Activated CD8-positive, alpha-beta memory T cell treated with anti-CD3 and anti-CD28 coated beads for 4 hours (primary cell): Measurements from ENCODE around the gene ENO2.
"Not testable (repeated sequence)": the region's sequence is repeated elsewhere in the genome, so short reads cannot be mapped to it uniquely, and the experiment has no call there.

ENCODE experiments used
- DNase-seq, 2 donors: peaks; one replicate each; pipeline ENCODE4 v3.0.0-alpha.2; 2020; ENCODE audit warnings: low read depth in 2 of 2

ENO2 gene

DNA sequence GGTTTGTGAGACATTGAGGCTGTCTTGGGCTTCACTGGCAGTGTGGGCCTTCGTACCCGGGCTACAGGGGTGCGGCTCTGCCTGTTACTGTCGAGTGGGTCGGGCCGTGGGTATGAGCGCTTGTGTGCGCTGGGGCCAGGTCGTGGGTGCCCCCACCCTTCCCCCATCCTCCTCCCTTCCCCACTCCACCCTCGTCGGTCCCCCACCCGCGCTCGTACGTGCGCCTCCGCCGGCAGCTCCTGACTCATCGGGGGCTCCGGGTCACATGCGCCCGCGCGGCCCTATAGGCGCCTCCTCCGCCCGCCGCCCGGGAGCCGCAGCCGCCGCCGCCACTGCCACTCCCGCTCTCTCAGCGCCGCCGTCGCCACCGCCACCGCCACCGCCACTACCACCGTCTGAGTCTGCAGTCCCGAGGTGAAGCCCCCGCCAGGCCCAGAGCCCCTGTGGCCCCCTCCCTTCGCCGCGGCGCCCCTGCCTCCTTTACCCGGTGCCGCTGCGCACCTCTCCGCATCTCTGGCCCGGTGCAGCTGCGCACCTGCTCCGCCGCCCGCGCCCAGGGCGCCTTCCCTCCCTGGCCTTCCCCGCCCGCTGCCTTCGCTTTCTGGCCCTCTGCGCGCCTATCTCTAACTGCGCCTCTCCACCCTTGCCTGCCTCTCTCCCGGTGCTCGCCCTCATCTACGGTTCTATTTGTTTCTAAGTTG, at the start of gene ENO2:
ENO2 (plus strand) TSS at position 335 of the 701 bp plus-strand sequence. CDS start 1,253 bp downstream, outside the sequence.
- DNase-seq = peak; percentile 66 to 73

DNA sequence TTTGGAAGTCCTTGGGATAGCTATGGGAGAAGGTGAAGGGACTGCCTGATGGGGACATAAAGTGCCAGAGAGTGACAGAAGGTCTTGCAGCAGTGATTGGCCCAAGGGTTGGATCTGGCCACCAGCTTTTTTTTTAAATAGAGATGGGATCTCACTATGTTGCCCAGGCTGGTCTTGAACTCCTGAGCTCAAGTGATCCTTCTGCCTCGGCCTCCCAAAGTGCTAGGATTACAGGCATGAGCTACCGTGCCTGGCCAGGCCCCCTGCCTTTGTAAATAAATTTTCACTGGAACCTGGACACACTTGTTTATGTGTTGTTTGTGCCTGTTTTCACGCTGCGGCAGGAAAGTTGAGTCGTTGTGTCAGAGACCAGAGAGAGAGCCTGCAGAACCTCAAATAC, 49.1 kb upstream of the ENO2 start:
- not testable (repeated sequence) for DNase-seq

DNA sequence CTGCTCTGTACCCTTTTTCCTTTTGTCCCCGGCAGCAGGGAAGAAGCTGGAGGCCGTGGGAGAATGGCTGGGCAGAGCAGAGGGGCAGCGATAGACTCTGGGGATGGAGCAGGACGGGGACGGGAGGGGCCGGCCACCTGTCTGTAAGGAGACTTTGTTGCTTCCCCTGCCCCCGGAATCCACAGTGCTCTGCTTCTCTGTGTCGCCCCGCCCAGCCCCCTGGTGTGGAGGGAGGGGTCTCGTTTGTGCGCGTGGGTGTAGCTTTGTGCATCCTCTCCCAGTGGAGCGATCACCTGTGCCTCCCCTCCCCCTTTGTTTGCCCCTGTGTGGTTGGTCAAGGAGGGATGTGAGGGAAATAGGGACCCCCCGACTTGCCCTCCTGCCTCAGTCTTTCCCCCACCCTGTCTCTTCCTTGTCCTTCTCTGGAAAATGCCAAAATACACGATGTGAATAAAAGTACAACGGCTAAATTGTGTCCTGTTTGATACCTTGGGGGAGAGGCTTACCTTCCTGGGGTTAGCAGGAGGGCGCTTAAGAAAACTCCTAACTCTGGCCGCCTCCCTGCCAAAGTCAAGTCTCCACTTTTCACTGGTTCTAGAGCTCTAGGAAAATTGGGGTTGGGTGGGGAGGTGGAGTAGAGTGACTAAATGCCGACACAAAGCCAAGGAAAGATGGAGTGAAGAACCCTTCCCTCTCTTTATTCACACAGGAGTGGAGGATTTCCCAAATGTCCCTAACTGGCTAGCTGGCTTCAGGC, 48.0 kb upstream of the ENO2 start:
- DNase-seq = no peak

DNA sequence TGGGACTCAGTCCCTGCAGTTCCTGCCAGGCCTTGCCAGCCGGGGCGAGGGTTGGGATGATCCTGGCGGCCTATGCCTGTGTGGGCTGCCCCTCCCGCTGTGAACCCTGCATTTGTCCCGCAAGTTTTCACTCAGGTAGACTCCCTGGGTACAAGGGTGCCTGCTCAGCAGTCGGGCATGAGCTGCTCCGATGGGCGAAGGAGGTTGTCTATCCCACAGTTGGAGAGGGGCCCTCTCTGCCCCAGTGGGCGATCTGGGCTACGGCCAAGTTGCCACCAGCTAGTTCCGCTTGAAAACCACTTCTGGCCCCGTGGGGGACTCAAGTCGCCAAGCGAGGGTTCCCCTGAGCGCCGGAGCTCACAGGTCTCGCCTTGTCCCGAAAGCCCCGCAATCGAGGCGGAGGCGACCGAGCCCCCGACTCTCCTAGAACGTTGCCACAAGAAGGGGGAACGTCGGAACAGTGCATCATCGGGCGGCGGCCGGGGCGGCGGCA, 47.4 kb upstream of the ENO2 start:
- DNase-seq = no peak

DNA sequence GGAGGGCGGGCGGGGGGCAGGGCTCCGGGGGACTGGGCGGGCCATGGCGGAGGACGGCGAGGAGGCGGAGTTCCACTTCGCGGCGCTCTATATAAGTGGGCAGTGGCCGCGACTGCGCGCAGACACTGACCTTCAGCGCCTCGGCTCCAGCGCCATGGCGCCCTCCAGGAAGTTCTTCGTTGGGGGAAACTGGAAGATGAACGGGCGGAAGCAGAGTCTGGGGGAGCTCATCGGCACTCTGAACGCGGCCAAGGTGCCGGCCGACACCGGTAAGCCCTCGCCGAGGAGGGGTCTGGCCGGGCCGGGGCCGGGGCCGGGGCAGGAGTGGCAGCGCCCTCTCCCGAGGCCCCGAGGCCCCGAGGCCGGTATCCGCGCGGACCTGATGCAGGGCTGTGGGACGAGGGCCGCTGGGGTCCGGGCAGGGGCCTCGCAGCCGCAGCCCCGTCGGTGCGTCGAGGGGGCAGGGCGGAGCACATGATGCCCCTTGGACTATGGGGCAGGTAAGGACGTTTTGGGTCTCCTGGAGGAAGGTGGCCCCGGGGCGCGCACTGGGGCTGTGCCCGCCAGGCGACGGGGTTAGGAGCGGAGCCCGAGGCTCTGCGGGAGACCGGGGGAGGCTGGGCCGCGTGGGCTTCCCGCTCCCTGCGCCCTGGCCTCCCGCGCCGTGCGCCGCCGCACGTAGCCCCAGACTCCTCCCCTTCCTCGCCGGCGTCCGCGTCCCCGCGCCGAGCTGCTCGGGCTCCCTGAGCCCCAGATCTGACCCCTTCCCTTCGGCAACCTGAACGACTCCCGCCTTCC, 46.8 kb upstream of the ENO2 start, which contains the start of gene TPI1:
TPI1 (plus strand) TSS at position 119 of the 798 bp plus-strand sequence; CDS start at position 155, 36 bp downstream.
- peak; percentile 53 to 59 for DNase-seq

DNA sequence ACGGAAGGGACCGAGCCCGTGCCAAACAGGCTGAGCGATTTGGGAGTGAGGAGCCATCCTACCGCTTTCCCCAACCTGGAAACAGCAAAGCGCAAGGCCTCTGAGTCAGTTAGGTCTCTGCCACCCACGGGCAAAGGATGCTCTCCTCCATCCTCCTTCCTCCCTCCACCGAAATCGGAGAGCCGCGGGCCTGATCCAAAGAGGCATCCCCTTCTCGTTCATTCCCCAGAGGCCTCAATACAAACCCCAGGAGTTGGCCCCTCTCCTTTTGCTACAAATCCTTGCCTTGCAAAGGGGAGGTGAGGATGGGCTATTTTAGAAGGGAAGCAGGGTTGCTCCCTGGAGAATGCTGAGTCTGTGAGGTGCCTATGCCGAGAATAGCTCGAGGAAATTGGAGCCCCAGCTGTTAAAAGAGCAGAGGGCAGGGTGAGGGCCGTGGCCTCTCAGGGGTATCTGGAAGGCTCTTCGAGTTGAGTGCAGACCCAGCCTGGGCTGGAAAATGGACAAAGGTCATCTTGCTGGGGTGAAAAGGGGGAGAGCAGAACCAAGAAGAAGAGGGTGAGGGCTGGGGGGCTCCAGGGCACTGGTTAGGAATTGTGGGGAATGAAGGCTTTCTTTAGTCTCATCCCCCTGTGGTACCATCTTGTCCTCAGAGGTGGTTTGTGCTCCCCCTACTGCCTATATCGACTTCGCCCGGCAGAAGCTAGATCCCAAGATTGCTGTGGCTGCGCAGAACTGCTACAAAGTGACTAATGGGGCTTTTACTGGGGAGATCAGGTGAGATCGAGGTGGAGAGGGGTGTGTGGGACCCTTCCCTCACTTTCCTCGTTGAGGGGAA, 46.0 kb upstream of the ENO2 start:
- no peak for DNase-seq

DNA sequence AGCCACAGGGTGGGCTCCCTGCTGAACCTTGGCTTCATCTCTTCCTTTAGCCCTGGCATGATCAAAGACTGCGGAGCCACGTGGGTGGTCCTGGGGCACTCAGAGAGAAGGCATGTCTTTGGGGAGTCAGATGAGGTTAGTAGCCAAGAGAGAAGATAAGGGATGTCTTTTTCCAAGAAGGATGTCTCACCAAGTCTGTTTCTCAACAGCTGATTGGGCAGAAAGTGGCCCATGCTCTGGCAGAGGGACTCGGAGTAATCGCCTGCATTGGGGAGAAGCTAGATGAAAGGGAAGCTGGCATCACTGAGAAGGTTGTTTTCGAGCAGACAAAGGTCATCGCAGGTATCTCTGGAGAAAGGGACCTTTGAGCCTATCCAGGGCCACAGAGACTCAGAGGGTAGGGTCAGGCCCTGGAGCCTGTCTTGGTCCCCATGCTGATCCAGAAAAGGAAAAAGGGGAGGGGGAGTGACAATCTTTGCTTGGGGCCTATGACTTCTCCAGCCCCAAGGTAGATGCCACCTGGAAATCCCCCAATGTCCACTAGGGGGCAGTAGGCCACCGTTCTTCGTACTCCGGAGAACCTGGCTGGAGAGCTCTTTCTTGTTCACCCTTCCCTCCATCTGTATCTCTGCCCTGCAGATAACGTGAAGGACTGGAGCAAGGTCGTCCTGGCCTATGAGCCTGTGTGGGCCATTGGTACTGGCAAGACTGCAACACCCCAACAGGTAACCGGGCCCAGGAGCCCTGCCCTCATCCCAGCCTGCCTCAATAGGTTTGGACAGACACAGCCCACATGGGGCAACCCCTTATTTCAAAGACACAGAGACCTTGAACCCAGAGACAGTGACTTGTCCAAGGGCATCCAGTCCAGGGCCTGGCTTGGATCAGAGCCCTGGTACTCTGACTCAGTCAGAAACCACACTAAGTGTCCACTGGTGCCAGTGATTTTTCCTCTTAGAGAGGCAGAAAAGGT, 45.0 kb upstream of the ENO2 start:
- peak; percentile 72 to 73 for DNase-seq

DNA sequence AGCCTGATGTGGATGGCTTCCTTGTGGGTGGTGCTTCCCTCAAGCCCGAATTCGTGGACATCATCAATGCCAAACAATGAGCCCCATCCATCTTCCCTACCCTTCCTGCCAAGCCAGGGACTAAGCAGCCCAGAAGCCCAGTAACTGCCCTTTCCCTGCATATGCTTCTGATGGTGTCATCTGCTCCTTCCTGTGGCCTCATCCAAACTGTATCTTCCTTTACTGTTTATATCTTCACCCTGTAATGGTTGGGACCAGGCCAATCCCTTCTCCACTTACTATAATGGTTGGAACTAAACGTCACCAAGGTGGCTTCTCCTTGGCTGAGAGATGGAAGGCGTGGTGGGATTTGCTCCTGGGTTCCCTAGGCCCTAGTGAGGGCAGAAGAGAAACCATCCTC, 44.1 kb upstream of the ENO2 start:
- DNase-seq = not testable (repeated sequence)

DNA sequence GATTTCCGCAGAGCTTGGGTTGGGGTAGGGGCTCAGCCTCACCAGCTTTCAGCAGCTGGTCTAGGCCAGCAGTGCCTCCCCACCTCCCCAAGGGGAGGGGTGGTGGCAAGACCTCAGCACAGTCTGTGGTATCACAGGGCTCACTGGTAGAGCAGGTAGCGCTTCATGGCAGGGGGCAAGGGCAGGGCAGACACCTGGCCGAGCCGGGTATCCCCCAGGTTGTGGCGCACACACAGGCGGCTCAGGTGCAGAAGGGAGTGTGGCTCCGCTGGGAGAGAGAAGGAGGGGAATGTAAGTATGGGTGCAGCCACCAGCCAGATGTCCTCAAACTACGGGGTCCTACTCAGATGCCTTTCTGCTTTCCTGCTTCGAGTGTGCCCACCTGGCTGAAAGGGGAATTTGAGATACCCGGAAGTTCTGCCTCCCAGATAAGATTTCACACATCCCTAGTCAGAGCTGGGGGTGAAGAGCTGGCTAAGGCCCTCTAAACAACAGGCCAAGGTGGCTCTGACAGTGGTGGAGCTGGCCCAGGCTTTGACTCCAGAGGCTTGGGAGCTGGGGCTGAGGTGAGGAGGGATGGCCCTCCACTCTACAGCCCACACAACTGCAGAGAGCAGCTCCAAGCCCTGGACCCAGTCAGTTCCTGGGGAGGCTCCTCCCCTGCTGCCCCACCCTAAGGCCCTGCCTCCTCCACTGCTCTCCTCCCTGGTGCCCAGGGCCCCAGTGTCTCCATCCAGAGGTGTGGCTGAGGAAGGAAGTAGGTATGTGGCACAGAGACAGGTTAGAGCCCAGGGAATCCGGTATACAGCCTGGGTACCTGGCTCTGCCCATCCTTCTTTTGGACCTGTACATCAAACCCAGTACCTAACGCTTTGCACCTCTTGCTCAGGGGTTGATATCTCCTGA, 43.1 kb upstream of the ENO2 start:
- no peak for DNase-seq

DNA sequence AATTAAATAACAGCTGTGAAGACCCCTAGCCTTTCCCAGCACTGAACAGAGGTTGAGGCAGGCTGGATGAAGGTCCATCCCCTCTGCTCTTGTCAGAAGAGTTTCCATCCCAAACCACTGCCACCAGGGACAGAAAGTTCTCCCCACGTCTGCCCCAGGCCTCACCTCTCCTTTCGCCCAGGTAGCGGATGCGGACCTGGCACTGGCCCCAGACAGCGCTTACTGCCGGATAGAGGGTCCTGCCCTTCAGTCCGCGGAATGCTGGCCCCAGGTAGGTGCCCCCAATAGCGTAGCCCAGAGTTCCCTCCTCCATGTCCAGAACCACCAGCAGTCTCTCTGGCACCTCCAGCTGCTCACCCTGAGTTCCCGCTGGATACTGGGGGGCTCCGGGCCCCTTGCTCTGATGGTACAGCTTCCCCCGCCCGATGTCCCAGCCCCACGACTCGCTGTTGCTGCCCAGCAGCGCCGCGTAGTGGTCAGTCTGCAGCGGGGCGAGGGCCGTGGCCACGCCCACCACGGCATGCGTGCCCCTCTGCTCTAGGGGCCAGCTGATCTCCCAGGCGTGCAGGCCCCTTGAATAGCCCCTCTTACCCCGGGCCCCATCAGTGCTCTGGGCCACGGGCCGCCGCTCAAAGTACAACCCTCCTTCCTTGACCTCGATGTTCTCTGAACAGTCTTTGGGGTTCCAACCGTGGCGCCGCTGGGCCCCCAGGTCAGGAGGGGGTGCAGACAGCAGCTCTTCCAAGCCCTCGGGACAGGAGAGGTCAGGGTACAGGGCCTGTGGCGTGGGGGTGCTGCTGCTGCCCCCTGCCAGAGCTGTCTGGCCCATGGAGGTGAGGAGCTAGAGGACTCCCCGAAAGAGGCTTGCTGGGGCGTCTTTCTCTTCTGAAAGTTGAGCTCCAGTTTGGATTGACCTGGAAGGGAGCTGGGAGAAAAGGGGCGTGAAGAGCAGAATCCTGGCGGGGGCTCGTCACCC, 42.0 kb upstream of the ENO2 start:
- DNase-seq = peak; percentile 60 to 71

DNA sequence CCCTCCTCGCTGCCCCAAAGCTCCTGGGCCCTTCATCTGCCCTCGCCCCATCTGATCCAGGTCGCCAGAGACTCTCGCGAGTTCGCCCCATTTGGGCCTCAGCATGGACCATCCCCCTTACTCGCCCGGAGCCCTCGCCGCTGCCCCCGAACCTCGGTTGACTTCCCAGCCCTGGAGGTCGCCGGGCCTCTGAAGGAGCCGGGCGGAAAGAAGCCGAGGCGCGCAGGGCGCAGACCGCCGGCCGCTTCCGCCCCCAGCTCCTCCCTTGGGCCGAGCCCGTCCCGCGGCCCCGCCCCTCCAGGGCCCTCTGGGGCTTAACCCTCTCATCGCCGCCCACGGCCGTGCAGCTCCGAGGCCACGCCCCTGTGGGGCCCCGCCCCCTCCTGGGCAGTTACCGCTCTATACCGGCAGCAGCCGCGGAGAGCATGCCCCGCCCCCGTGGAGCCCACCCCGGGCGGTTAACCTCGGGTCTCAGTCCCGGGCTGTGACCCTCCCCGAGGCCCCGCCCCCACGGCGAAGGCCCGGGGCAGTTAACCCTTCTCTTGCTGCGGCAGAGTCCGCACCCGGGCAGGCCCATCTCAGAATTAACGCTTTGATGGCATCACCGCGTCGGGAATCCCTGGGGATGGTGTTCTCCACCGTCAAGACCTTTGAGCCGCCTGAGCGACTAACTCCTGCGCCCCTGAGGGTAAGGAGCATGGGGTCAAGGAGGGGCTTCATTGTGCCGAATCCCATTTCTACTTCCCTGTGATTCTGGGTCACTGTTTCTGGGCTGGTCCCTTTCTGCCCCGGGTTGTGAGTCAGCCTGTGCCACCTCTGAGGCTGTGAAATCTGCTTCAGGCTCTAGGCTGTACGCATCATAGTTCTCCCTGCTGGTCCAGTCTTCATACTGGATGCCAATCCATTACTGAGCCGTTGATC, 41.0 kb upstream of the ENO2 start, which contains the start of gene SPSB2:
SPSB2 (minus strand) TSS at position 210 of the 921 bp plus-strand sequence. CDS start 402 bp downstream, outside the sequence.
- peak; percentile 96 to 100 for DNase-seq

DNA sequence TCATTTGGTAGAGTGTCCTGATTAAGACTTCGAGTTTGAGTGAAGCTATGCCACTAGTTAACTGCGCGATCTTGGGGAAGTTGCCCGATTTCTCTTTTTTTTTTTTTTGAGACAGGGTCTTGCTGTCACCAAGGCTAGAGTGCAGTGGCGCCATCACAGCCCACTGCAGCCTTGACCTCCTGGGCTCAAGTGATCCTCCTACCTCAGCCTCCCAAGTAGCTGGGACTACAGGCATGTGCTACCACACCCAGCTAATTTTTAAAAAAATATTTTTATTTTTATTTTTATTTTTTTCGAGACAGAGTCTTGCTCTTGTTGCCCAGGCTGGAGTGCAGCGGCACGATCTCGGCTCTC, 40.4 kb upstream of the ENO2 start:
- DNase-seq = not testable (repeated sequence)

DNA sequence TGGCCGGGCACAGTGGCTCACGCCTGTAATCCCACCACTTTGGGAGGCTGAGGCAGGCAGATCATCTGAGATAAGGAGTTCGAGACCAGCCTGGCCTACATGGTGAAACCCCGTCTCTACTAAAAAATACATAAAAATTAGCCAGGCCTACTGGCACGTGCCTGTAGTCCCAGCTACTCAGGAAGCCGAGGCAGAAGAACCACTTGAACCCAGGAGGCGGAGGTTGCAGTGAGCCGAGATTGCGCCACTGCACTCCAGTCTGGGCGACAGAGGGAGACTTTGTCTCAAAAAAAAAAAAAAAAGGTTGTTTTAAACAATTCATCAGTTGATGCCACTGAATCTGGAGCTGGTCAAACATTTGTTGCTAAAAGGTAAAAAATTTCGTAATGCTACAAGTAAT, 34.6 kb upstream of the ENO2 start:
- not testable (repeated sequence) for DNase-seq

DNA sequence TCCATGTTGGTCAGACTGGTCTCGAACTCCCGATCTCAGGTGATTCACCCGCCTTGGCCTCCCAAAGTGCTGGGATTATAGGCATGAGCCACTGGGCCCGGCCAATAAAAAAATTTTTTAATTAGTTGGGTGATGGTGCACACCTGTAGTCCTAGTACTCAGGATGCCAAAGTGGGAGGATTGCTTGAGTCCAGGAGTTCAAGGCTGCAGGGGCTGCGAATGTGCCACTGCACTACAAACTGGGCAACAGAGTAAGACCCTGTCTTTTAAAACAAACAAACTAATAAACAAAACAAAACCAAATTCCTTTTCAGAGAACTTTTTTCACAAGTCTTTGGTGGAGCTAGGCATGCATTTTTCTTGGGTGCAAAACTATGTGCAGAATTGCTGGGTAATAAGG, 31.1 kb upstream of the ENO2 start:
- no peak for DNase-seq

DNA sequence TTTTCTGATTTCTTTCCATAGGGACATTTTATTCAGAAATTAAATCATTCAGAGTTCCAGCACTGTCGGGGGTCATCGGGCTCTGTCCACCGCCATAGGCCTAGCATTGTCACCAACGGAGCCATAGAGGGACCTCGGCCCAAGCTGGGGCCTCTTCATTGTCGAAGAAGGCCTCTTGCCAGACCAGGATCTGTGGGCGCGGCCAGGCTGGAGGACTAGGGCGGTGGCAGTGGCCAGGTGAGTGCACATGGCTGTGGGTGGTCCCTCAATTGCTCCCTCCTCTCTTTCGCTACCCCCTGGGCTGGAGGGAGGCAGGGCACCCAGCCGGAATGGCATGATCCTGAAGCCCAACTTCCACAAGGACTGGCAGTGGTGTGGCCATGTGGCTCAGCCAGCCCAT, 30.7 kb upstream of the ENO2 start:
- no peak for DNase-seq

DNA sequence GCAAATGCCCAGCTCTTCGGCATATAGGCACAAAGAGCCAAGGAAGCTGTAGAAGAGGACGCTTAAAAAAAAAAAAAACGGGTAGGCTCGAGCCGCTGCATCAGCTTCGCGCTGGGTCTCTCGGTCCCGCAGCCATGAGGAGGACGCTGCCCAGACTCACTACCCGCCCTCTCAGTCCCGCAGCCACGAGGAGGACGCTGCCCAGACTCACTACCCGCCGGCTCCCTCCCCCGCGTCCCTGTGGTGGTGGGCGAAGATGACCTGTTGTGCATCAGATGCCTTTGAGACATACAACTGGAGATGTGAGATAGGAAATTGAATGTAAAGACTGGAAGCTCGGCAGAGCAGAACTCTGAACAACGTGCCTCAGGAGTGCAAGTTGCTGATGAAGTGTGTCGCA, 29.8 kb upstream of the ENO2 start:
- DNase-seq = no peak
